ENCODE data around the gene PSTPIP2. TPM values are rescaled to one million over a fixed set of nuclear protein-coding genes. Genes with fewer than 3 reads are reported as not detected.

PSTPIP2 gene
- total RNA-seq, 1 donor from 2014 or later, result 1.6 TPM

- Histone ChIP-seq H3K9me3 (no peaks in the 10 kb centered on the region), H3K4me3 (no peak overlapping the region), H3K4me1 (peaks cover 6 to 19% of the 10 kb centered on the region in 2 donors), H3K36me3 (peaks cover 1 to 4% of the 10 kb centered on the region in 2 donors), H3K27me3 (no peaks in the 10 kb centered on the region), H3K27ac (no peak overlapping the region)
- DNase-seq (ENCODE audit: low spot score in 2 of 2), result no peak
- no peak for TF ChIP-seq CTCF (IDR thresholded peaks at IDR 0.05)
- intact Hi-C loops (cut with DNase I), result loop anchor here (5.0 kb wide), 1 partner anchor 73 kb away; a partner anchor contains a TSS
These were observed 27.4 kb upstream of the PSTPIP2 start for GRCh38 chr18:46099463-46099862.

GRCh38 chr18:46098616-46098933, 26.5 kb upstream of the PSTPIP2 start:
- Histone ChIP-seq H3K4me1 (peaks cover 3 to 19% of the 10 kb centered on the region in 2 donors), H3K4me3 (peak overlapping the region; percentile 84 to 91), H3K36me3 (peaks cover 7 to 12% of the 10 kb centered on the region in 2 donors), H3K9me3 (no peaks in the 10 kb centered on the region), H3K27me3 (no peaks in the 10 kb centered on the region), H3K27ac (peak overlapping the region; percentile 72 to 82)
- no peak for DNase-seq (ENCODE audit: low spot score in 2 of 2)
- TF ChIP-seq CTCF (IDR thresholded peaks at IDR 0.05), result no peak
- intact Hi-C loops (cut with DNase I), result loop anchor here (5.0 kb wide), 1 partner anchor 74 kb away; a partner anchor contains a TSS

- peak within 1 kb of the TSS; percentile 84 to 91 for H3K4me3 ChIP-seq
- peak; percentile 64 to 88 for DNase-seq (ENCODE audit: low spot score in 2 of 2)
- no peaks in the 10 kb centered on the region for H3K27me3 ChIP-seq
- H3K36me3 ChIP-seq, result peaks cover 13 to 17% of the 10 kb centered on the region in 2 donors
- TF ChIP-seq CTCF (IDR thresholded peaks at IDR 0.05), result no peak
- no peaks in the 10 kb centered on the region for H3K9me3 ChIP-seq
- H3K27ac ChIP-seq, result peak within 1 kb of the TSS; percentile 72 to 82
- intact Hi-C loops (cut with DNase I), result loop anchor here (5.0 kb wide), 1 partner anchor 74 kb away; a partner anchor contains a TSS
- peaks cover 3 to 21% of the 10 kb centered on the region in 2 donors for H3K4me1 ChIP-seq
These were observed 25.9 kb upstream of the PSTPIP2 start, which contains the start of gene ATP5F1A for GRCh38 chr18:46097801-46098615. Gene ATP5F1A (minus strand): TSS chr18:46098296. CDS start chr18:46098231, 65 bp downstream.

GRCh38 chr18:46097431-46097800, 25.4 kb upstream of the PSTPIP2 start:
- Histone ChIP-seq H3K4me1 (peaks cover 3 to 22% of the 10 kb centered on the region in 2 donors), H3K9me3 (no peaks in the 10 kb centered on the region), H3K27ac (peak overlapping the region; percentile 72 to 82), H3K36me3 (peaks cover 17 to 23% of the 10 kb centered on the region in 2 donors), H3K4me3 (peak overlapping the region; percentile 84 to 91), H3K27me3 (no peaks in the 10 kb centered on the region)
- TF ChIP-seq CTCF (IDR thresholded peaks at IDR 0.05), result no peak
- DNase-seq (ENCODE audit: low spot score in 2 of 2), result no peak
- intact Hi-C loops (cut with DNase I), result loop anchor here (5.0 kb wide), 1 partner anchor 75 kb away; a partner anchor contains a TSS

GRCh38 chr18:46096651-46097300, 24.7 kb upstream of the PSTPIP2 start:
- Histone ChIP-seq H3K27ac (peak overlapping the region; percentile 72 to 82), H3K4me3 (peak overlapping the region; percentile 84 to 91), H3K4me1 (peaks cover 3 to 22% of the 10 kb centered on the region in 2 donors), H3K36me3 (peaks cover 22 to 29% of the 10 kb centered on the region in 2 donors), H3K9me3 (no peaks in the 10 kb centered on the region), H3K27me3 (no peaks in the 10 kb centered on the region)
- TF ChIP-seq CTCF (IDR thresholded peaks at IDR 0.05), result no peak
- intact Hi-C loops (cut with DNase I), result loop anchor here (5.0 kb wide), 1 partner anchor 76 kb away; a partner anchor contains a TSS
- DNase-seq (ENCODE audit: low spot score in 2 of 2), result no peak

All from ascending aorta (tissue), 2 donors.